Breast epithelium (tissue), 3 donors: ENCODE data around the gene CACNB3.

ENCODE experiments used
- POLR2A ChIP-seq: fragments of 450-650 bp; IDR thresholded peaks from one replicate; pipeline ENCODE4 v1.6.1; 2016; ENCODE audit warnings: antibody characterized with exemption, mild to moderate bottlenecking, moderate library complexity
- POLR2AphosphoS5 ChIP-seq, 3 donors: sonication (generic); formaldehyde crosslinking; IDR thresholded peaks; one replicate each; pipeline ENCODE4 v1.6.1; 2017; ENCODE audit warnings: antibody characterized with exemption in 3 of 3
- TF ChIP-seq, protein P1 (sequence below), 3 donors: fragments of 450-650 bp; IDR thresholded peaks; one replicate each; pipeline ENCODE4 v1.5.1; 2016 to 2017; ENCODE audit warnings: antibody characterized with exemption in 3 of 3, mild to moderate bottlenecking in 3 of 3, moderate library complexity in 3 of 3

DNA sequence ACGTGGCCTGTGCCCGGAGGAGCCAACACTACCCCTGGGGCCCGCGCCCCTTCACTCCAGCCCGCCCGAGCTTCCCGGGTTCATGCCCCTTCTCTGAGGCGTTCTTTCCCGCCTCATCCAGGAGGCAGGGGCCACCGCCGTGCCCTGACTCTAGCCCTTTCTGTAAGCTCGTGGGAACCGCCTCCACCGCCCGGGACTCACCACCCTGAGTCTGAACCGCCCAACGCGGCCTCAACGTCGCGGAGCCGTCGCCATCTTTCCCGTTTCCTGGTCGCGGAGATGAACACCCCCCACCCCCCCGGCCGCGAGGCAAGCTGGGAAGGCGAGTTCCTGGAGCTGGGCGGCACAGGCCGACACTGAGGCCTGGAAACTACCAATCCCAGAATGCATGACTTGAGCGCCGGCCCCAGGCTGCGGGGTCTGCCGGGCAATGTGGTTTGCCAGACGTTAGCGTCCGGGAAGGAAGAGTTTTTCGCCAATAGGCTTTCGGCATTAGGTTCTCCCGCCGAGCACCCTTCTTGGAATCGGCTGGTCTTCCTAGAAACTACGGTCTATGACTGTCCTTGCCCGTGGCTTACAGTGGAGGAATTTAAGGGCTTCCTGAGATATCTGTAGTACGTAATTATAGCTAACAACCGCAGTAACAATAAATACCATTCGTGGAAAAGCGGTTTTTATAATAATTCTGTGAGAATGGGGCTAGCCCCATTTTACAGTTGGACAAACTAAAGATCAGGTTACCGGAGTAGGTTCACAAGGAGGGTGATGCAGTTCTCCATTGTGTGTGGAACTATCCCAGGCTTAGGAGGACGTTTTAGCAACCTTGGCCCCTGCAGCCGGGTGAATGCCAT lies 33.8 kb downstream of the CACNB3 start, which contains the start of gene DDX23:
- TF ChIP-seq, protein P1, sequence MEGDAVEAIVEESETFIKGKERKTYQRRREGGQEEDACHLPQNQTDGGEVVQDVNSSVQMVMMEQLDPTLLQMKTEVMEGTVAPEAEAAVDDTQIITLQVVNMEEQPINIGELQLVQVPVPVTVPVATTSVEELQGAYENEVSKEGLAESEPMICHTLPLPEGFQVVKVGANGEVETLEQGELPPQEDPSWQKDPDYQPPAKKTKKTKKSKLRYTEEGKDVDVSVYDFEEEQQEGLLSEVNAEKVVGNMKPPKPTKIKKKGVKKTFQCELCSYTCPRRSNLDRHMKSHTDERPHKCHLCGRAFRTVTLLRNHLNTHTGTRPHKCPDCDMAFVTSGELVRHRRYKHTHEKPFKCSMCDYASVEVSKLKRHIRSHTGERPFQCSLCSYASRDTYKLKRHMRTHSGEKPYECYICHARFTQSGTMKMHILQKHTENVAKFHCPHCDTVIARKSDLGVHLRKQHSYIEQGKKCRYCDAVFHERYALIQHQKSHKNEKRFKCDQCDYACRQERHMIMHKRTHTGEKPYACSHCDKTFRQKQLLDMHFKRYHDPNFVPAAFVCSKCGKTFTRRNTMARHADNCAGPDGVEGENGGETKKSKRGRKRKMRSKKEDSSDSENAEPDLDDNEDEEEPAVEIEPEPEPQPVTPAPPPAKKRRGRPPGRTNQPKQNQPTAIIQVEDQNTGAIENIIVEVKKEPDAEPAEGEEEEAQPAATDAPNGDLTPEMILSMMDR (IDR thresholded peaks at IDR 0.05), result no peak
- TF ChIP-seq POLR2A (peak; percentile 70), POLR2AphosphoS5 (IDR thresholded peaks at IDR 0.05) (peak; percentile 62 to 92 (median 86))
